Smooth muscle cell of the umbilical artery (primary cell): Measurements from ENCODE around the gene NFKB2. TPM values are rescaled to one million over a fixed set of nuclear protein-coding genes. Genes with fewer than 3 reads are reported as not detected.

ENCODE experiments used
- total RNA-seq: library from RNA; depleted of rRNA; stranded (reverse); fragments of >200 nt; gene quantifications from 2 replicates; pipeline ENCODE4 v1.2.3, GENCODE V29; 2014

The NFKB2 gene
- total RNA-seq, result 30.6 and 51.0 TPM in 2 replicates

GRCh38 chr10:102395400-102396316 is at the start of gene NFKB2:
Gene NFKB2 (plus strand): TSS chr10:102395705. CDS start chr10:102395960, 255 bp downstream.

GRCh38 chr10:102418622-102419268 is 23.2 kb downstream of the NFKB2 start, which contains the start of gene PSD:
Gene PSD (minus strand): TSS chr10:102418785. CDS start chr10:102417038, 1,747 bp downstream.

GRCh38 chr10:102420714-102421506 is 25.4 kb downstream of the NFKB2 start, which contains the start of gene FBXL15:
Gene FBXL15 (plus strand): TSS chr10:102420836. CDS start chr10:102421130, 294 bp downstream.

GRCh38 chr10:102432162-102432950 is 36.9 kb downstream of the NFKB2 start, which contains the start of gene CUEDC2:
Gene CUEDC2 (minus strand): TSS chr10:102432574. CDS start chr10:102425188, 7,386 bp downstream.

GRCh38 chr10:102451105-102451969 is 55.8 kb downstream of the NFKB2 start, which contains the start of gene C10orf95:
Gene C10orf95 (minus strand): TSS chr10:102451543. CDS start chr10:102451093, 450 bp downstream.

Other genes with a start within 250 kb of the NFKB2 start
- gene NOLC1, start 243.3 kb upstream of the NFKB2 start, total RNA-seq, result 19.6 and 60.2 TPM in 2 replicates
- 0.42 and 2.4 TPM in 2 replicates for gene ELOVL3, start 169.4 kb upstream of the NFKB2 start, total RNA-seq
- not detected in 2 replicates for gene PITX3, start 154.2 kb upstream of the NFKB2 start, total RNA-seq
- 35.6 and 71.9 TPM in 2 replicates for gene GBF1, start 150.2 kb upstream of the NFKB2 start, total RNA-seq
- 2.4 and 12.2 TPM in 2 replicates for gene PSD, start 23.1 kb downstream of the NFKB2 start, total RNA-seq
- gene FBXL15, start 25.1 kb downstream of the NFKB2 start, total RNA-seq, result 7.7 TPM in 2 replicates
- gene CUEDC2, start 36.9 kb downstream of the NFKB2 start, total RNA-seq, result 36.8 and 49.1 TPM in 2 replicates
- gene C10orf95, start 55.8 kb downstream of the NFKB2 start, total RNA-seq, result not detected in 2 replicates
- gene ACTR1A, start 107.0 kb downstream of the NFKB2 start, total RNA-seq, result 115 and 181 TPM in 2 replicates
- 4.5 and 8.2 TPM in 2 replicates for gene SUFU, start 108.3 kb downstream of the NFKB2 start, total RNA-seq
- 86.4 and 135 TPM in 2 replicates for gene TRIM8, start 248.8 kb downstream of the NFKB2 start, total RNA-seq